Lung (tissue), 12 donors: ENCODE results near the gene CLCN1. TPM values are rescaled to one million over a fixed set of nuclear protein-coding genes. Genes with fewer than 3 reads are reported as not detected.

Source experiments
- ATAC-seq: fragments of 200-7000 bp; cut with Tn5 transposase; one replicate; pipeline ENCODE4 v1.9.1; 2020; ENCODE audit warnings: moderate number of reproducible peaks; ENCODE audit not compliant: insufficient read depth, low FRiP score
- DNase-seq, 3 donors: peaks; one replicate each; pipeline ENCODE4 v3.0.0-alpha.2; 2013 to 2017
- H3K27ac ChIP-seq, 2 donors: one replicate each; pipeline ENCODE4 v1.5.1; 2013; ENCODE audit warnings: mild to moderate bottlenecking in 2 of 2, moderate library complexity in 2 of 2, control low read depth in 1 of 2, inconsistent platforms in 1 of 2, low read depth in 1 of 2, low read length in 1 of 2
- H3K27me3 ChIP-seq, 3 donors: one replicate each; pipeline ENCODE4 v1.5.1; 2013; ENCODE audit warnings: low read length in 2 of 3; ENCODE audit not compliant: control insufficient read depth in 3 of 3, insufficient read depth in 3 of 3
- H3K36me3 ChIP-seq, 4 donors: one replicate each; pipeline ENCODE4 v1.5.1; 2013; ENCODE audit warnings: low read length in 4 of 4, mild to moderate bottlenecking in 1 of 4, moderate library complexity in 1 of 4; ENCODE audit not compliant: control insufficient read depth in 4 of 4, insufficient read depth in 4 of 4
- H3K4me1 ChIP-seq, 5 donors: one replicate each; pipeline ENCODE4 v1.5.1; 2013; ENCODE audit warnings: low read length in 5 of 5, mild to moderate bottlenecking in 2 of 5, moderate library complexity in 1 of 5; ENCODE audit not compliant: control insufficient read depth in 5 of 5, insufficient read depth in 5 of 5
- H3K4me3 ChIP-seq: one replicate; pipeline ENCODE4 v1.5.1; 2013; ENCODE audit warnings: mild to moderate bottlenecking, control low read depth, moderate library complexity
- H3K9ac ChIP-seq, 2 donors: one replicate each; pipeline ENCODE4 v1.5.1; 2013; ENCODE audit warnings: low read length in 2 of 2, control low read depth in 1 of 2; ENCODE audit not compliant: insufficient read depth in 1 of 2
- H3K9me3 ChIP-seq, 4 donors: one replicate each; pipeline ENCODE4 v1.5.1; 2013; ENCODE audit warnings: low read length in 3 of 4, mild to moderate bottlenecking in 1 of 4, moderate library complexity in 1 of 4; ENCODE audit not compliant: control insufficient read depth in 4 of 4, insufficient read depth in 3 of 4
- CTCF ChIP-seq: IDR thresholded peaks from 2 replicates; pipeline ENCODE4 v1.5.1; 2012; ENCODE audit warnings: mild to moderate bottlenecking; ENCODE audit errors: control extremely low read depth, extremely low read depth
- WGBS, 2 donors: extraction: QIAGEN DNeasy Blood & Tissue Kit; methylation state at CpG; one replicate each; pipeline ENCODE4 v1.1.7; 2013; 5-methylcytosine and 5-hydroxymethylcytosine counted together
- polyA plus RNA-seq, 2 donors: library from polyadenylated mRNA; stranded (reverse); fragments of 200-250 nt; gene quantifications; one replicate each; pipeline ENCODE4 v1.2.1, GENCODE V29; 2013
- total RNA-seq, 2 donors: library from RNA; depleted of rRNA in 1 of 2; stranded (reverse); fragments of >200 nt in 1 of 2; gene quantifications; one replicate each; pipeline ENCODE4 v1.2.1, GENCODE V29; 2014 to 2021
- donor health status: control.
- donor health status: control.
- donor health status: Bipolar disorder and iron deficiency.
- donor health status: healthy.
- donor health status: DM: yes; HTN: yes; CAD: no.

Gene CLCN1
- total and polyA plus RNA-seq, 4 donors = 0.06 to 0.18 TPM; not detected in 2

- no peak for TF ChIP-seq CTCF
- Histone ChIP-seq H3K4me3 (no peak overlapping the region), H3K27me3 (peaks cover 0 to 16% (median 4%) of the 10 kb centered on the region in 3 donors), H3K36me3 (no peaks in the 10 kb centered on the region), H3K4me1 (no peaks in the 10 kb centered on the region), H3K27ac (no peak overlapping the region), H3K9me3 (peaks cover 0 to 3% (median 0%) of the 10 kb centered on the region in 4 donors), H3K9ac (no peak overlapping the region)
- 75 to 80% methylated on average over 5 of the region's 5 CpGs for WGBS, 2 donors
- ATAC-seq = no peak
- no peak for DNase-seq
These were observed 35.1 kb downstream of the CLCN1 start for GRCh38 chr7:143351060-143351459.

GRCh38 chr7:143351574-143351973, 35.7 kb downstream of the CLCN1 start:
- Histone ChIP-seq H3K36me3 (no peaks in the 10 kb centered on the region), H3K9ac (no peak overlapping the region), H3K4me3 (no peak overlapping the region), H3K4me1 (no peaks in the 10 kb centered on the region), H3K27me3 (peaks cover 0 to 12% (median 0%) of the 10 kb centered on the region in 3 donors), H3K9me3 (peaks cover 0 to 3% (median 0%) of the 10 kb centered on the region in 4 donors), H3K27ac (no peak overlapping the region)
- DNase-seq (no peak), ATAC-seq (no peak)
- WGBS, 2 donors = 91% methylated on average over 9 of the region's 9 CpGs
- no peak for TF ChIP-seq CTCF

- Histone ChIP-seq H3K4me3 (no peak overlapping the region), H3K27me3 (peaks cover 0 to 10% (median 0%) of the 10 kb centered on the region in 3 donors), H3K36me3 (no peaks in the 10 kb centered on the region), H3K9ac (no peak overlapping the region), H3K9me3 (peaks cover 0 to 3% (median 0%) of the 10 kb centered on the region in 4 donors), H3K4me1 (no peaks in the 10 kb centered on the region), H3K27ac (no peak overlapping the region)
- ATAC-seq (no peak), DNase-seq (no peak)
- 81 to 82% methylated on average over 11 of the region's 11 CpGs for WGBS, 2 donors
- no peak for TF ChIP-seq CTCF
These were observed 36.7 kb downstream of the CLCN1 start for GRCh38 chr7:143352531-143353002.

GRCh38 chr7:143354376-143354775, 38.5 kb downstream of the CLCN1 start:
- Histone ChIP-seq H3K36me3 (no peaks in the 10 kb centered on the region), H3K27me3 (peaks cover 0 to 9% (median 0%) of the 10 kb centered on the region in 3 donors), H3K27ac (no peak overlapping the region), H3K9ac (no peak overlapping the region), H3K4me1 (no peaks in the 10 kb centered on the region), H3K4me3 (no peak overlapping the region), H3K9me3 (peaks cover 0 to 3% (median 0%) of the 10 kb centered on the region in 4 donors)
- DNase-seq (no peak), ATAC-seq (no peak)
- 93% methylated on average over 8 of the region's 8 CpGs for WGBS, 2 donors
- no peak for TF ChIP-seq CTCF
